ENCODE results near the gene CDC42. TPM values are rescaled to one million over a fixed set of nuclear protein-coding genes. Genes with fewer than 3 reads are reported as not detected.

The CDC42 gene
- total RNA-seq, result 557 and 578 TPM in 2 replicates

GRCh38 chr1:22052115-22053016, at the start of gene CDC42:
Gene CDC42, plus strand, starts transcription at chr1:22052709. Its CDS starts 25,770 bp downstream, at chr1:22078479.

Small RNAs within 50 kb of the gene (small RNA-seq; reads per million reads assigned to genes)
- gene RN7SL186P, result not detected
- gene RNU6-776P, result not detected

Other genes with a start within 250 kb of the CDC42 start
- 0.39 TPM in 1 of 2 replicates, not detected in the other for gene LDLRAD2, start 240.4 kb upstream of the CDC42 start, total RNA-seq
- gene HSPG2, start 115.4 kb upstream of the CDC42 start, total RNA-seq, result 251 and 279 TPM in 2 replicates
- not detected in 2 replicates for gene CELA3B, start 75.7 kb upstream of the CDC42 start, total RNA-seq
- gene CELA3A, start 51.1 kb upstream of the CDC42 start, total RNA-seq, result not detected in 2 replicates
- not detected in 2 replicates for gene WNT4, start 90.4 kb downstream of the CDC42 start, total RNA-seq

All from articular chondrocyte of knee joint (primary cell).